Endothelial cell of umbilical vein (primary cell): ENCODE data around the gene PGR.

Experiments used
- EZH2 ChIP-seq: IDR thresholded peaks from 2 replicates; pipeline ENCODE4 v1.6.1; 2012; ENCODE audit warnings: borderline replicate concordance, low read depth, mild to moderate bottlenecking, moderate library complexity, low read length, inconsistent platforms; ENCODE audit not compliant: severe bottlenecking
- FOS ChIP-seq: IDR thresholded peaks from 2 replicates; pipeline ENCODE4 v1.6.1; 2011; ENCODE audit warnings: mild to moderate bottlenecking, low read length, moderate library complexity, borderline replicate concordance; ENCODE audit not compliant: insufficient read depth
- JUN ChIP-seq: IDR thresholded peaks from 2 replicates; pipeline ENCODE4 v1.6.1; 2011; ENCODE audit warnings: borderline replicate concordance, low read depth; ENCODE audit not compliant: insufficient read length, insufficient read depth
- MYC ChIP-seq: IDR thresholded peaks from one replicate; pipeline ENCODE4 v1.6.1; 2011; ENCODE audit warnings: mild to moderate bottlenecking, low read depth, low read length
- POLR2A ChIP-seq: IDR thresholded peaks from 2 replicates; pipeline ENCODE4 v1.6.1; 2012; ENCODE audit warnings: low read depth, mild to moderate bottlenecking, control low read depth, low read length
- POLR2AphosphoS5 ChIP-seq: IDR thresholded peaks from 2 replicates; pipeline ENCODE4 v1.6.1; 2012; ENCODE audit warnings: low read depth, mild to moderate bottlenecking, control low read depth, low read length, moderate library complexity; ENCODE audit not compliant: insufficient read depth
- TF ChIP-seq, protein P1 (sequence below), 2 donors: IDR thresholded peaks; 1 replicate in 1 of 2; 2 replicates in 1 of 2; pipeline ENCODE4 v1.5.1; 2011; ENCODE audit warnings: low read length in 2 of 2, mild to moderate bottlenecking in 2 of 2, moderate library complexity in 2 of 2, control low read depth in 1 of 2, inconsistent platforms in 1 of 2, low read depth in 1 of 2; ENCODE audit not compliant: insufficient read depth in 1 of 2; ENCODE audit errors: extremely low read depth in 1 of 2
- TF ChIP-seq, protein P2 (sequence below): IDR thresholded peaks from 2 replicates; pipeline ENCODE4 v1.6.1; 2011; ENCODE audit not compliant: insufficient read depth, insufficient read length

DNA sequence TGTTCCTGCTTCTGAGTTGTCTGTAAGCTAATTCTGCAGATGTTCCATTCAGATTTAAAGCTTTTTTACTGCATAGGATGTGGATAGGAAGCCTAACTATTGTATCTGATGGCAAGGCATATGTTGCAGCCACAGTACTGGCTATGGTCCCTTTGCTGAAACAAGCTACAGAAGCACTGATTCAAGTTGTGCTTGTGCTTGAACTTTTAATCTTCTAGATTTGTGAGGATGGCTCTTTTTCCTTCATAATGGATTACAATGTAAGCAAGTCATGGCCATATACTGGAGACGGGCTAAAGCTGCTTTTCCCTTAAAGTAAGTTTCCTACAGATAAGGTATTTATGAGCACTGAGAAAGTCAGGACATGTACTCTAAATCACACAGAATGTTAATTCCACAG is 138.7 kb downstream of the PGR start:
- no peak for TF ChIP-seq POLR2AphosphoS5
- no peak for TF ChIP-seq POLR2A
- TF ChIP-seq, protein P1, sequence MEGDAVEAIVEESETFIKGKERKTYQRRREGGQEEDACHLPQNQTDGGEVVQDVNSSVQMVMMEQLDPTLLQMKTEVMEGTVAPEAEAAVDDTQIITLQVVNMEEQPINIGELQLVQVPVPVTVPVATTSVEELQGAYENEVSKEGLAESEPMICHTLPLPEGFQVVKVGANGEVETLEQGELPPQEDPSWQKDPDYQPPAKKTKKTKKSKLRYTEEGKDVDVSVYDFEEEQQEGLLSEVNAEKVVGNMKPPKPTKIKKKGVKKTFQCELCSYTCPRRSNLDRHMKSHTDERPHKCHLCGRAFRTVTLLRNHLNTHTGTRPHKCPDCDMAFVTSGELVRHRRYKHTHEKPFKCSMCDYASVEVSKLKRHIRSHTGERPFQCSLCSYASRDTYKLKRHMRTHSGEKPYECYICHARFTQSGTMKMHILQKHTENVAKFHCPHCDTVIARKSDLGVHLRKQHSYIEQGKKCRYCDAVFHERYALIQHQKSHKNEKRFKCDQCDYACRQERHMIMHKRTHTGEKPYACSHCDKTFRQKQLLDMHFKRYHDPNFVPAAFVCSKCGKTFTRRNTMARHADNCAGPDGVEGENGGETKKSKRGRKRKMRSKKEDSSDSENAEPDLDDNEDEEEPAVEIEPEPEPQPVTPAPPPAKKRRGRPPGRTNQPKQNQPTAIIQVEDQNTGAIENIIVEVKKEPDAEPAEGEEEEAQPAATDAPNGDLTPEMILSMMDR (IDR thresholded peaks at IDR 0.05; ENCODE audit: extremely low read depth in 1 of 2, insufficient read depth in 1 of 2, low read depth in 1 of 2, low read length in 2 of 2), result no peak
- TF ChIP-seq JUN, result no peak
- TF ChIP-seq, protein P2, sequence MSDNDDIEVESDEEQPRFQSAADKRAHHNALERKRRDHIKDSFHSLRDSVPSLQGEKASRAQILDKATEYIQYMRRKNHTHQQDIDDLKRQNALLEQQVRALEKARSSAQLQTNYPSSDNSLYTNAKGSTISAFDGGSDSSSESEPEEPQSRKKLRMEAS, result no peak
- TF ChIP-seq EZH2, result no peak
- TF ChIP-seq FOS, result no peak
- no peak for TF ChIP-seq MYC
